Renal pelvis (tissue), 12 donors: ENCODE measurements around the gene RBM39. TPM values are rescaled to one million over a fixed set of nuclear protein-coding genes. Genes with fewer than 3 reads are reported as not detected.
"Not testable (repeated sequence)": the region's sequence is repeated elsewhere in the genome, so short reads cannot be mapped to it uniquely, and the experiment has no call there.

Source experiments
- DNase-seq: peaks from one replicate; pipeline ENCODE4 v3.0.0-alpha.2; 2013
- long read RNA-seq, 16 experiments: transcript quantifications; one replicate each; lab custom pipeline, GENCODE V29; 2026
- polyA plus RNA-seq, 3 donors: library from polyadenylated mRNA; unstranded; fragments of 120-200 nt; gene quantifications; one replicate each; pipeline ENCODE4 v1.2.1, GENCODE V29; 2013; ENCODE audit not compliant: insufficient read length in 3 of 3

The RBM39 gene
- polyA plus RNA-seq, result 100 to 1,000 TPM; 540 to 689 (median 646) TPM
- long read RNA-seq, donor 1, full-length matches to known transcripts, result 77 of 176 reads
- long read RNA-seq, donor 1, partial matches to known transcripts, result 92 of 176 reads
- long read RNA-seq, donor 1, other reads (novel, unspliced or antisense), result 7 of 176 reads
- long read RNA-seq, donor 2, full-length matches to known transcripts, result 114 of 176 reads
- long read RNA-seq, donor 2, partial matches to known transcripts, result 51 of 176 reads
- long read RNA-seq, donor 2, other reads (novel, unspliced or antisense), result 11 of 176 reads
- long read RNA-seq, donor 3, full-length matches to known transcripts, result 62 of 174 reads
- long read RNA-seq, donor 3, partial matches to known transcripts, result 112 of 174 reads
- long read RNA-seq, donor 3, other reads (novel, unspliced or antisense), result 0 of 174 reads
- long read RNA-seq, donor 4, full-length matches to known transcripts, result 110 of 168 reads
- long read RNA-seq, donor 4, partial matches to known transcripts, result 51 of 168 reads
- long read RNA-seq, donor 4, other reads (novel, unspliced or antisense), result 7 of 168 reads
- long read RNA-seq, donor 5, full-length matches to known transcripts, result 27 of 87 reads
- long read RNA-seq, donor 5, partial matches to known transcripts, result 60 of 87 reads
- long read RNA-seq, donor 5, other reads (novel, unspliced or antisense), result 0 of 87 reads
- long read RNA-seq, donor 6, transcript RBM39-240 (6 exons, 759 nt), result major isoform, 22 of 232 reads
- long read RNA-seq, donor 6, transcript RBM39-201 (17 exons, 2,488 nt), result minor isoform, 11 of 232 reads
- long read RNA-seq, donor 6, transcript RBM39-203 (17 exons, 2,831 nt), result minor isoform, 16 of 232 reads
- long read RNA-seq, donor 6, transcript RBM39-225 (6 exons, 825 nt), result minor isoform, 19 of 232 reads
- long read RNA-seq, donor 6, partial matches to known transcripts, result 121 of 232 reads
- long read RNA-seq, donor 6, other reads (novel, unspliced or antisense), result 8 of 232 reads
- long read RNA-seq, donor 7, full-length matches to known transcripts, result 67 of 184 reads
- long read RNA-seq, donor 7, partial matches to known transcripts, result 117 of 184 reads
- long read RNA-seq, donor 7, other reads (novel, unspliced or antisense), result 0 of 184 reads
- long read RNA-seq, donor 8, full-length matches to known transcripts, result 39 of 69 reads
- long read RNA-seq, donor 8, partial matches to known transcripts, result 30 of 69 reads
- long read RNA-seq, donor 8, other reads (novel, unspliced or antisense), result 0 of 69 reads
- long read RNA-seq, donor 9, full-length matches to known transcripts, result 110 of 198 reads
- long read RNA-seq, donor 9, partial matches to known transcripts, result 88 of 198 reads
- long read RNA-seq, donor 9, other reads (novel, unspliced or antisense), result 0 of 198 reads
- long read RNA-seq, donor 10, full-length matches to known transcripts, result 91 of 191 reads
- long read RNA-seq, donor 10, partial matches to known transcripts, result 100 of 191 reads
- long read RNA-seq, donor 10, other reads (novel, unspliced or antisense), result 0 of 191 reads
- long read RNA-seq, donor 11, full-length matches to known transcripts, result 31 of 88 reads
- long read RNA-seq, donor 11, partial matches to known transcripts, result 57 of 88 reads
- long read RNA-seq, donor 11, other reads (novel, unspliced or antisense), result 0 of 88 reads
- long read RNA-seq, donor 12, full-length matches to known transcripts, result 190 of 334 reads
- long read RNA-seq, donor 12, partial matches to known transcripts, result 128 of 334 reads
- long read RNA-seq, donor 12, other reads (novel, unspliced or antisense), result 16 of 334 reads
- long read RNA-seq, donor 13, transcript RBM39-201 (17 exons, 2,488 nt), result minor isoform, 8 of 149 reads
- long read RNA-seq, donor 13, transcript RBM39-241 (4 exons, 632 nt), result minor isoform, 9 of 149 reads
- long read RNA-seq, donor 13, transcript RBM39-203 (17 exons, 2,831 nt), result minor isoform, 8 of 149 reads
- long read RNA-seq, donor 13, transcript RBM39-240 (6 exons, 759 nt), result major isoform, 18 of 149 reads
- long read RNA-seq, donor 13, partial matches to known transcripts, result 74 of 149 reads
- long read RNA-seq, donor 13, other reads (novel, unspliced or antisense), result 0 of 149 reads
- long read RNA-seq, donor 14, full-length matches to known transcripts, result 80 of 292 reads
- long read RNA-seq, donor 14, partial matches to known transcripts, result 212 of 292 reads
- long read RNA-seq, donor 14, other reads (novel, unspliced or antisense), result 0 of 292 reads
- long read RNA-seq, donor 15, full-length matches to known transcripts, result 152 of 225 reads
- long read RNA-seq, donor 15, partial matches to known transcripts, result 55 of 225 reads
- long read RNA-seq, donor 15, other reads (novel, unspliced or antisense), result 18 of 225 reads
- long read RNA-seq, donor 16, full-length matches to known transcripts, result 75 of 219 reads
- long read RNA-seq, donor 16, partial matches to known transcripts, result 122 of 219 reads
- long read RNA-seq, donor 16, other reads (novel, unspliced or antisense), result 22 of 219 reads

GRCh38 chr20:35741892-35742740, at the start of gene RBM39:
Gene RBM39 (minus strand): TSS chr20:35742260. CDS start chr20:35740874, 1,386 bp downstream.
- peak; percentile 100 for DNase-seq

- DNase-seq, result no peak
Measured at GRCh38 chr20:35791821-35792220, 49.8 kb upstream of the RBM39 start.

GRCh38 chr20:35791097-35791496, 49.0 kb upstream of the RBM39 start:
- DNase-seq, result no peak

GRCh38 chr20:35788796-35789195, 46.7 kb upstream of the RBM39 start:
- DNase-seq, result no peak

- DNase-seq, result not testable (repeated sequence)
Measured at GRCh38 chr20:35785541-35785940, 43.5 kb upstream of the RBM39 start.

DNA sequence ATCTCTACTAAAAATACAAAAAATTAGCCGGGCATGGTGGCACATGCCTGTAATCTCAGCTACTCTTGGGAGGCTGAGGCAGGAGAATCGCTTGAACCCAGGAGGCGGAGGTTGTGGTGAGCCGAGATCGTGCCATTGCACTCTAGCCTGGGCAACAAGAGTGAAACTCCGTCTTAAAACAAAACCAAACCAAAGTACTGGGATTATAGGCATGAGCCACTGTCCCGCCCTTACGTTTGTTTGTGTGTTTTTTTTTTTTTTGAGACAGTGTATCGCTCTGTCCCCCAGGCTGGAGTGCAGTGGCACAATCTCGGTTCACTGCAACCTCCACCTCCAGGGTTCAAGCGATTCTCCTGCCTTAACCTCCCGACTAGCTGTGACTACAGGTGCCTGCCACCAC, 41.8 kb upstream of the RBM39 start:
- DNase-seq, result not testable (repeated sequence)

GRCh38 chr20:35776513-35777101, 34.5 kb upstream of the RBM39 start:
- no peak for DNase-seq

DNA sequence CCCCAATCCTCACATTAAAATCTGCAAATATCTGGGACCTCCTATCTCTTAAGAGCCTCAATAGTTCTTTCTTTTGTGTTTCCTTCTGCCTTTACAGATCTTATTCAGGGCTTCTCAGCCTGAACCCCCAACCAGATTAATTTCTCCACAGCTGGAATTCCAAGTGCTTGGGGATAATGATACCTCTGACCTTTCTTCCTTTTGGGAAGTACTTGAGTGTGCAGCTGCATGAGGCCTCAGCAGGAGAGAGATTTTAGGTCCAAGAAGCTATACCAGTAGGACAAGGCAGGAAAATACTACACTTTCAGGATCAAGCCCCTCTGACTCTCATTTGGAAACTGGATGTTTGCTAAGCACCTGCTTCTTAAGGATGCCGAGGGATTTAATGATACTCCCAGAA, 32.3 kb upstream of the RBM39 start:
- no peak for DNase-seq

DNA sequence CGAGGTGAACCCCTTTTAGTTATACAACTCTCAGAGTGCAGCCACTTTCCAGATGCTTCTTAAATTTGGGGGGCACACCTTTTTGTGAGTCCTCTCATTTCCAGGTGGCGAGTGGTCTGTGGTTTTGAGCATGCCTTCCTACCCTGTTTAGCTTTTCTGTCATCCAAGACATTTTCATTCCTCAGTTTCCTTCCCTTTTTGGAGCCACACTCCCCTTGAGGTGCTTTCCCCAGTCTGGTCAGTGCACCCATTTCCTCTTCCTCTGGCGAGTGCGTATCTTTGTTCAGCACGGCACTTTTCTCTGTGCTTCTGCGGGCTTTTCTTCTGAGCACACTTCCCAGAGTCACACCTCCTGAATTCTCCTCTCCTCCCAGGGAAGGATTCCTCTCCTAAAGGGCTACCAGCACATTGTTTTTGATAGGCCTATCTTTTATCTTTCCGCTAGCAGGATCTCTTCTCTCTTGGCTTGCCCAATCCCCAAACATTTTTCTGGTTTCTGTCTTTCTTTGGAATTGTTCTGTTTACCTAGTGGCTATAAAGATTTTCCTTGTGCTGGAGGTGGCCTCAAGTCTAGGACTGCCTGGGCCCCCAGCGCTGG, 31.2 kb upstream of the RBM39 start:
- no peak for DNase-seq

DNA sequence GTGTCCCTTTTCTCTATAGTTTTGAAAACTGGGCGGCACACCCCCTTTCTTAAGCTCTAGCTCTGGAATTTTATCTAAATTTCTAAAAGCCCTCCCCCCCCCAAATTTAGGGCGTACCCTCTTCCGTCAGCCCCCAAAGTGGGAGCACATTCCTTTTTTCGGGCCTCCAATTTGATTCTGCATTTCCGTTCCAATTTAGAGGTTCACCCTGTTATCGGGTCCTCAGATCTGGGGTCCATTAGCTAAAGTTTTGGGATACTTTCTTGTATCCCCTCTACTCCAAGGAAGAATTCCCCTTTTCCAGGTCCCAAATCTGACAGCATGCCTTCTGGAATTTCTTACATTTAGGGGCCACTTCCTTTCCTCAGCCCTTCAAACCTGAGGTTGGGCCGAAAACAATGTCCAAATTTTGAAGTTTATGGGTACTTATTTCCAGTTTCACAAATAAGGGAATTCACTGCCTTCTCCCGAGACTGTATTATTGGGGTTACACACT, 30.6 kb upstream of the RBM39 start:
- no peak for DNase-seq

- peak; percentile 94 for DNase-seq
Measured at GRCh38 chr20:35771689-35772562, 29.9 kb upstream of the RBM39 start, which contains the start of gene PHF20. Gene PHF20 (plus strand): TSS chr20:35772015. CDS start chr20:35801523, 29,508 bp downstream.

GRCh38 chr20:35771367-35771688, 29.3 kb upstream of the RBM39 start:
- no peak for DNase-seq

DNA sequence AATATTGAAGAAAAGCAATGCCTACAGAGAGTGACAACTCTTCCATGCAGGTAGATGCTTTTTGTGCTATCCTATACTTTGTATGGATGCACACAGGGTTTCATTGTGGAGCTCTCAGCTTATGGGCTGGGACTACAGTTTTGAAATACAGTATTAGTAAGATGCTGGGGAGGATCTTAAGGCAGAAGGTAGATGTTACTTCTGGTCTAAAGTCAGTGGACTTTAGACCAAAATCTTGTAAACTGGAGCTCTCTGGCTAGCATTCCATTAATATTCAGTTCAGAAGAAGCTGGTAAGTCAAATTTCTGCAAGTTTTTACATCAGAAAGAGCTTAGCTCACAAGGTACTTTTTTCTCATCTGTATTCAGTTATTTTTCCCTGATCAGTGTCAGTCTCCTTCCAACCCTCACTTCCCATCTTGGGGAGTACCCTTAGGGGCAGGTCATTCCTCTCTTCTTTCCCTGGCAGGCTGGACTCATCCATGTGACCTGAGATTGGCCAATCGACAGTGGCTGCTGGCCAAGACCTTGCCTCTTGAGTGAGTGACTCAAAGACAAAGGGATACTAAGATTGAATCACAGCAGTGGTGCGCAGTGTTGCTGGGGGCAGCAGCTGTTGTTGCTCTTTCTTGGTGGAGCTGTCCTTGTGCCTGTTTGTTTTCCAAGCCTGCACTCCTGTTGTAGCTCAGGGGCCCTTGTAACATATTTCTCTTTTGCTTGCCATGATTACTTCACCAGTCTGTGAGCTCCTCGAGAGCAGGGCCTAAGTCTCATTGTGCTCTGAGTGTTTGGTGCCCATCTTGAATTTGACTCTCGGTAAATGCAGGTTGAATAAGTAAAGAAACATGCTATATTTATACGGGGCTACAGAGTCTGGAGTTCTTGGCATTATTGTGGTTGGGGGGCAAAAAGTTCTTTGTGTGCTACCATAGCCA, 26.9 kb upstream of the RBM39 start:
- peak; percentile 64 for DNase-seq

DNA sequence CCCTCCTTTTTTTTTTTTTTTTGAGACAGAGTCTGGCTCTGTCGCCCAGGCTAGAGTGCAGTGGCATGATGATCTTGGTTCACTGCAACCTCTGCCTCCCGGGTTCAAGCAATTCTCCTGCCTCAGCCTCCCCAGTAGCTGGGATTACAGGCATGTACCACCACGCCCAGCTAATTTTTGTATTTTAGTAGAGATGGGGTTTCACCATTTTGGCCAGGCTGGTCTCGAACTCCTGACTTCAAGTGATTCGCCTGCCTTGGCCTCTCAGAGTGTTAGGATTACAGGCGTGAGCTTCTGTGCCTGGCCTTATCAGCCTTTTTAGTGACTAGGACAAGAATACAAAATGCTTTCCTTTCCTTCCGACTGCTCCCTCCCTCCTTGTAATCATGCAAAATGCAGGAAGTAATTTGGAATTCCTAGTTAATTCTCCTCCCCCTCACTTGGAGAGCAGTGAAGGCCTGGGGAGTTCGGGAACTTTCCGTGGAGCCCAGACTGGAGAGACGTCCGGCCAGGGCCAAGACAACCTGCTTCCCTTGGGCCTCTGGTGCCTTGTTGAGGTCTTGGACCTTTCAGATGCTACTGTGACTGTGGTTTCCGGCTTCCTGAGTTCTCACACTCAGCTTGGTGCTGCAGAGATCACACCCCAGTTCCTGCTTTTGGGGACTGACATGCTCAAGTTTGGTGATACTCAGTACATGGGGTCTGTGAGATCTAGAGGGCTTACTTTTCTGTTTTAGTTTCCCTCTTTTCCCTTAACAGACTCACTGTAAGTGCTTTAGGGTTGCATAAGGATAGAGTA, 25.8 kb upstream of the RBM39 start:
- no peak for DNase-seq
